HG03103 (cell line): Measurements from ENCODE around the gene RNASE7.

ENCODE experiments used
- ATAC-seq: cut with Tn5 transposase; IDR thresholded peaks from one replicate; pipeline ENCODE4 v1.9.1; 2021; ENCODE audit warnings: low read depth; ENCODE audit not compliant: unreplicated experiment

RNASE7 gene

GRCh38 chr14:21084998-21085853, 43.1 kb downstream of the RNASE7 start:
- ATAC-seq = no peak

- ATAC-seq = no peak
These were observed 44.7 kb downstream of the RNASE7 start for GRCh38 chr14:21086908-21087293.

GRCh38 chr14:21087294-21088091, 45.3 kb downstream of the RNASE7 start:
- ATAC-seq = peak; percentile 60

DNA sequence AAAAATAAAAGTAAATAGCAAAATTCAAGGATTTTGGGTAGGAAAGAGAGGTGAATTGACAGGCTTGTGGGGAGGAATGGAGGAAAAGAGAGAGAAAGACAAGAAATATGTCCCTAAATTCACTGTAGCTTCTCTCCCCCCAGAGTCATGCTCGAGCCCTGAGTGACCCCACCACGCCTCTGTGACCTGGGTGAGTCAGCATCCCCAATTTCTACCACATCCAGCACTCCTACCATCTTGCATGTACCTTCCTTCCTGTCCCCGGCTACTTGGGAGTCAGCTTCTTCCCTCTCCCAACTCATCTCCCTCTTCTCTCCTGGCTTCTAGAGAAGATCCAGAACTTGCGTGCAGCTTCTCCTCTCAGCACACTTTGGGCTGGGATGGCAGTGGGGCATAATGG, 46.5 kb downstream of the RNASE7 start:
- no peak for ATAC-seq

- no peak for ATAC-seq
These were observed 47.1 kb downstream of the RNASE7 start for GRCh38 chr14:21089271-21089670.

DNA sequence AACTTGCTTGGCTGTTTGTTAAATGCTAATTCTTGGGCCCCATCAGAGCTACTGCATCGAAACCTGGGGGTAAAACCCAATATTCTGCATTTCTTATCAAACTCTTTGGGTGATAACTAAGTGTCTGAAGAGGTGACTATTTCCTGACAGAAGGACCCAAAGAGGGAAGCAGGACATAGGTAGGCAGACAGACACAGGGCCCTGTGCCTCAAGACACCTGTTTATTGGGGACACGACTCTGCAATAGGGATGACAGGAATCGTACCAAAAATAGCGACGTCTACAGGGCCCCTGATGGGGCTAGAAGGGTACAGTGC, 47.7 kb downstream of the RNASE7 start:
- no peak for ATAC-seq

DNA sequence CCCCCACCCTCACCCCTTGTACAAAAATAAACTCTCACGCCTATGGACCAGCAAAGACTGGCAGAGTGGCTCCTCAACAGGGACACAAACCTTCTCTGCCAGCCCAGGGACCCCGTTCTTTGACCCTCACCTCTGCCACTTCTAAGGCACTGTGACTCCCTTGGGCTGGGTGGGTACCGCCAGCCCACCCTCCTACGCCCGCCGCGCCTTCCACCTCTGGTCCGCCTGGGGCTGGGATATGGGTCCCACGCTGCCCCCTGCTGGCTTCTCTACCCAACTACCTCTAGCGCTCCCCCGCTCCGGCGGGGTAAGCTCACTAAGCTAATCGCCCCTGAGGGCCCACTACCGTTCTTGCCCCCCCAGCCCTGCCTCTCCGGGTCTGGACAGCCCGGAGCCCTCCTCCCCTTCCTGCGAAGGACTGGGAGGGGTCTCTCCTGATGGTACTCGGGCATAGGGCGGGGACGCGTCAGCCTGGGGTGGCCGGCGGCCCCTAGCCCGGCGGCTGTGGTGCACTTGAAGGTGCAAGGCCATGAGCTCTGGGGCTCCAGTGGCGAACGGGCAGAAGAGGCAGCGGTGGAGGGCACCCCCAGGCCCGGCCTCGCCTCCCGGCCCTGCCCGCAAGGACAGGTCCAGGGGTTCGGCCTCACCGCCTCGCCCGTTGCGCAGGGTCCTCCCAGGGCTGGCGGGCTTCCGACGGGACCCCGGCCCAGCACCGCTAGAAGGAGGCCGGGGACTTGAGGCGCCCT, 48.2 kb downstream of the RNASE7 start:
- no peak for ATAC-seq

GRCh38 chr14:21090940-21091663, 48.9 kb downstream of the RNASE7 start:
- ATAC-seq = no peak

GRCh38 chr14:21091821-21092272, 49.7 kb downstream of the RNASE7 start:
- ATAC-seq = no peak

DNA sequence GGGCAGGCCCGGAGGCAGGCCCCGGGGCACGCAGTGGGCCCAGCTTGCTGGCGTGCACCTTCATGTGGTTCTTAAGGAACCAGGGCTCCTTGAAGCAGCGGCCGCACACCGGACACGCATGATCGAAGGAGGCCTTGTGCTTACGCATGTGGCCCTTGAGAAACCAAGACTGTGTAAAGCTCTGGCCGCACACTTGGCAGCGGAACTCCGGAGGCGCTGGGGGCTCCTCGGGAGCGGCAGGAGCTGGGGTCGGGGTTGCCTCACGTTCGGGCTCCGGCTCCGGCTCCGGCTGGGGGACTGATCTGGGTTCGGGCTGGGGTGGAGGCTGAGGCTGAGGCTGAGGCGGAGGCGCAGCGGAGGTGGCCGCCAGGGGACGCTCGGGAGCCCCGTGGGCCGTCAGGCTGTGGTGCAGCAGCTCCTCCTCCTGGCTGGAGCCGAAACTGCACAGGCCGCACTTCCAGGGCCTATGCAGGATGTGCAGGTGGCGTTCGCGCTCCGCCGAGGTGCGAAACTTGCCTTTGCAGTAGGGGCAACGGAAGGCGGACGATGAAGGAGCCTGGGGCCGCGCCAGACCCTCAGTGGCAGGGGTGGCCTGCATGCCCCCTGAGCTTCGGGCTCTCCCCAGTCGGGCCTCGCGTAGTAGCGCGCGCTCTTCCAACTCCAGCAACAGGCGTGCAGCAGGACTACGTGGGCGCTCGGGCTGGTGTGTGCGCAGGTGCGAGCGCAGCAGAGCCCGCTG, 50.3 kb downstream of the RNASE7 start:
- ATAC-seq = peak; percentile 67

DNA sequence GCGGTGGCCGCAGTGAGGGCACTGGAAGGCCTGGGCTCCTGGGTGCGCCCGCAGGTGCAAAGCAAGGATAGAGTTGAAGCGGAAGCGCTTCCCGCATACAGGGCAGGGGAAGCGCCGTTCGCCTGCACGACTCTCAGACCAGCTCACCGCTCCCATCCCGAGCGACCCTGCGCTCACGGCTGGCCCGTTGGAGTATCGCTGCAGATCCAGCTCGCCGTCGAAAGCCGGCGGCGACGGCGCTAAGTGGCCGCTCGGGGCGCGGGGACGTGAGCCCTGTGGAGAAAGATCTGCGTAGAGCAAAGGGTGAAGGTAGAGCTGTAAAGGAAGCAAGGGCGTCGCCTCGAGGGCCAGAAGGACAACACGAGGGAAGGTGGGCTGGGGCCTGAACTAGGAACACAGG, 50.9 kb downstream of the RNASE7 start:
- no peak for ATAC-seq
